ENCODE results near the gene KLRD1. TPM values are rescaled to one million over a fixed set of nuclear protein-coding genes. Genes with fewer than 3 reads are reported as not detected.

Gene KLRD1
- 1 to 10 TPM in 3 of 6 experiments, under 1 TPM in 3; 0.68 to 2.3 (median 1.1) TPM for total RNA-seq
- long read RNA-seq: 0 reads

- 100% methylated on average over 1 of the region's 1 CpG for WGBS (ENCODE audit: insufficient coverage, low coverage, low lambda C conversion rate, missing lambda C conversion rate)
- no peak for ATAC-seq
Observed at GRCh38 chr12:10307630-10308029, at the start of gene KLRD1. Gene KLRD1, plus strand, starts transcription at chr12:10307870. Its CDS starts 208 bp downstream, at chr12:10308078.

GRCh38 chr12:10260927-10261326 lies 46.7 kb upstream of the KLRD1 start:
- no peaks in the 10 kb centered on the region for H3K4me1 ChIP-seq
- no peaks in the 10 kb centered on the region for H3K9me3 ChIP-seq
- H3K27me3 ChIP-seq: no peaks in the 10 kb centered on the region
- TF ChIP-seq CTCF (IDR thresholded peaks at IDR 0.05): no peak
- no peak for TF ChIP-seq POLR2A (IDR thresholded peaks at IDR 0.05)
- no peak for ATAC-seq
- 0% methylated on average over 1 of the region's 1 CpG for WGBS (ENCODE audit: insufficient coverage, low coverage, low lambda C conversion rate, missing lambda C conversion rate)
- no peak for DNase-seq
- no peaks in the 10 kb centered on the region for H3K36me3 ChIP-seq
- intact Hi-C loops (cut with DNase I): no loop called here
- no peak overlapping the region for H3K27ac ChIP-seq
- H3K4me3 ChIP-seq: no peak overlapping the region

More at GRCh38 chr12:10307630-10308029, at the start of gene KLRD1:
- Histone ChIP-seq H3K27me3 (no peaks in the 10 kb centered on the region), H3K4me3 (no peak within 1 kb of the TSS), H3K27ac (no peak within 1 kb of the TSS), H3K9me3 (no peaks in the 10 kb centered on the region), H3K36me3 (no peaks in the 10 kb centered on the region), H3K4me1 (no peaks in the 10 kb centered on the region)
- intact Hi-C loops (cut with DNase I): no loop called here
- no peak for TF ChIP-seq CTCF (IDR thresholded peaks at IDR 0.05)
- no peak for TF ChIP-seq POLR2A (IDR thresholded peaks at IDR 0.05)
- DNase-seq: no peak

DNA sequence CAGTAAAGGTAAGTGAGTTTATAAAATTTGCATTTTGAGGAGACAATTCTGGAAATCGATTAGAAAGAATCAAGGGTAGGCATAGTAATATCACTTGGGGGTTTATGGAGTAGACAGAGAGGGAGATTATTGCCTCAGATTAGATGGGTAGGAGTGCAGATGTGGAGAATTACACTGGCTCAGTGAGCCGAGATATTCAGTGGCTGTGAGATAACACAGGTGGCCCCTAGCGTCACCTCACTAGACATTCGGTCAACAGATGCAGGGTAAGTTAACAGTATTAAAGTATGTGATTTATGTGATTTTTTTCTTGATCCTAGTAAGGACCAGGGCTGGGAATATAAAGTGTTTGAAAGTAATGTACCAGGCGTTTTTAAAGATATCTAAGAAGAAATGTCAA lies 39.6 kb upstream of the KLRD1 start:
- 66% methylated on average over 5 of the region's 5 CpGs for WGBS (ENCODE audit: insufficient coverage, low coverage, low lambda C conversion rate, missing lambda C conversion rate)
- Histone ChIP-seq H3K4me3 (no peak overlapping the region), H3K4me1 (no peaks in the 10 kb centered on the region), H3K36me3 (no peaks in the 10 kb centered on the region), H3K27ac (no peak overlapping the region), H3K9me3 (no peaks in the 10 kb centered on the region), H3K27me3 (no peaks in the 10 kb centered on the region)
- TF ChIP-seq CTCF (IDR thresholded peaks at IDR 0.05): no peak
- TF ChIP-seq POLR2A (IDR thresholded peaks at IDR 0.05): no peak
- DNase-seq (no peak), ATAC-seq (no peak)
- intact Hi-C loops (cut with DNase I): no loop called here

DNA sequence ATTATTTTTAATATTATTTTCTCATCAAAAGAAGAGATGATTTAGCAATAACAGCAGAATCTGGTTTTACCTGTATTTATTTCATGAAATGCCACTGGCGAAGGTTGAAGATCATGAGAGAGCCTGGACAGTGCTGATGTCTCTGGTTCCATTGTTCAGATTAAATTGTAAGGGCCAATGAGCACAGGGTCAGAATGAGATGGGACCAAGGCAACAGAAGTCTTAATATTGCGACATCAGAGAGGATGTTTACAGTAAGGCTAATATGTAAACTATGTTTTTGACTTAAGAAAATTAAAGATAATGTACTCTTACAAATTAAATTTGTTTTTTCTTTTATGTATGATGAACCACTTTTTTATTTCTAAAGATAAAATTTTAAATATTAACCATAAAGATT lies 35.2 kb upstream of the KLRD1 start:
- ATAC-seq (no peak), DNase-seq (no peak)
- no peak overlapping the region for H3K4me3 ChIP-seq
- no peaks in the 10 kb centered on the region for H3K36me3 ChIP-seq
- H3K9me3 ChIP-seq: no peaks in the 10 kb centered on the region
- no peaks in the 10 kb centered on the region for H3K4me1 ChIP-seq
- TF ChIP-seq POLR2A (IDR thresholded peaks at IDR 0.05) (no peak), CTCF (IDR thresholded peaks at IDR 0.05) (no peak)
- WGBS (ENCODE audit: insufficient coverage, low coverage, low lambda C conversion rate, missing lambda C conversion rate): 55% methylated on average over 2 of the region's 2 CpGs
- H3K27ac ChIP-seq: no peak overlapping the region
- intact Hi-C loops (cut with DNase I): no loop called here
- no peaks in the 10 kb centered on the region for H3K27me3 ChIP-seq

GRCh38 chr12:10276774-10277173 lies 30.9 kb upstream of the KLRD1 start:
- no peak for TF ChIP-seq POLR2A (IDR thresholded peaks at IDR 0.05)
- TF ChIP-seq CTCF (IDR thresholded peaks at IDR 0.05): no peak
- intact Hi-C loops (cut with DNase I): no loop called here
- ATAC-seq (no peak), DNase-seq (no peak)
- Histone ChIP-seq H3K27ac (no peak overlapping the region), H3K4me1 (no peaks in the 10 kb centered on the region), H3K36me3 (no peaks in the 10 kb centered on the region), H3K27me3 (no peaks in the 10 kb centered on the region), H3K4me3 (no peak overlapping the region), H3K9me3 (no peaks in the 10 kb centered on the region)
- WGBS (ENCODE audit: insufficient coverage, low coverage, low lambda C conversion rate, missing lambda C conversion rate): 85% methylated on average over 1 of the region's 1 CpG

All from right lobe of liver (tissue), 6 donors.